Gastrocnemius medialis (tissue), 4 donors: Measurements from ENCODE around the gene CCDC8.

Experiments used
- POLR2A ChIP-seq, 2 donors: fragments of 450-650 bp; IDR thresholded peaks; one replicate each; pipeline ENCODE4 v1.6.1; 2017; ENCODE audit warnings: antibody characterized with exemption in 2 of 2, mild to moderate bottlenecking in 2 of 2, moderate library complexity in 2 of 2
- TF ChIP-seq, protein P1 (sequence below), 5 experiments: fragments of 450-650 bp in 3 of 5; fragments of 200-600 bp in 2 of 5; sonication (generic) in 2 of 5; IDR thresholded peaks in 4 of 5; conservative IDR thresholded peaks in 1 of 5; 1 replicate in 4 of 5; 2 replicates in 1 of 5; pipeline ENCODE4 v1.5.1; 2016 to 2019; ENCODE audit warnings: antibody characterized with exemption in 5 of 5, mild to moderate bottlenecking in 3 of 5, moderate library complexity in 3 of 5

GRCh38 chr19:46390866-46391265 is 22.5 kb downstream of the CCDC8 start:
- TF ChIP-seq, protein P1, sequence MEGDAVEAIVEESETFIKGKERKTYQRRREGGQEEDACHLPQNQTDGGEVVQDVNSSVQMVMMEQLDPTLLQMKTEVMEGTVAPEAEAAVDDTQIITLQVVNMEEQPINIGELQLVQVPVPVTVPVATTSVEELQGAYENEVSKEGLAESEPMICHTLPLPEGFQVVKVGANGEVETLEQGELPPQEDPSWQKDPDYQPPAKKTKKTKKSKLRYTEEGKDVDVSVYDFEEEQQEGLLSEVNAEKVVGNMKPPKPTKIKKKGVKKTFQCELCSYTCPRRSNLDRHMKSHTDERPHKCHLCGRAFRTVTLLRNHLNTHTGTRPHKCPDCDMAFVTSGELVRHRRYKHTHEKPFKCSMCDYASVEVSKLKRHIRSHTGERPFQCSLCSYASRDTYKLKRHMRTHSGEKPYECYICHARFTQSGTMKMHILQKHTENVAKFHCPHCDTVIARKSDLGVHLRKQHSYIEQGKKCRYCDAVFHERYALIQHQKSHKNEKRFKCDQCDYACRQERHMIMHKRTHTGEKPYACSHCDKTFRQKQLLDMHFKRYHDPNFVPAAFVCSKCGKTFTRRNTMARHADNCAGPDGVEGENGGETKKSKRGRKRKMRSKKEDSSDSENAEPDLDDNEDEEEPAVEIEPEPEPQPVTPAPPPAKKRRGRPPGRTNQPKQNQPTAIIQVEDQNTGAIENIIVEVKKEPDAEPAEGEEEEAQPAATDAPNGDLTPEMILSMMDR (IDR thresholded peaks at IDR 0.05 in 4 of 5, conservative IDR thresholded peaks at IDR 0.05 in 1 of 5), result no peak
- TF ChIP-seq POLR2A (IDR thresholded peaks at IDR 0.05), result no peak
